K562 (cell line): ENCODE results near the gene RBM15. TPM values are rescaled to one million over a fixed set of nuclear protein-coding genes. Genes with fewer than 3 reads are reported as not detected.

Experiments used
- CBFA2T3 ChIP-seq: fragments of 450-650 bp; IDR thresholded peaks from 2 replicates; pipeline ENCODE4 v1.6.1; 2017
- CC2D1A ChIP-seq: fragments of 450-650 bp; IDR thresholded peaks from 2 replicates; pipeline ENCODE4 v1.6.1; 2017; ENCODE audit warnings: mild to moderate bottlenecking
- E2F6 ChIP-seq, 2 experiments: IDR thresholded peaks; 2 replicates each; pipeline ENCODE4 v1.6.1; 2011; ENCODE audit warnings: borderline replicate concordance in 1 of 2, control low read depth in 1 of 2, low read depth in 1 of 2, low read length in 1 of 2, mild to moderate bottlenecking in 1 of 2, mixed read lengths in 1 of 2, moderate library complexity in 1 of 2; ENCODE audit not compliant: insufficient read depth in 1 of 2, insufficient read length in 1 of 2, poor library complexity in 1 of 2, severe bottlenecking in 1 of 2; ENCODE audit errors: extremely low read depth in 1 of 2
- GATAD2A ChIP-seq: fragments of 450-650 bp; IDR thresholded peaks from 2 replicates; pipeline ENCODE4 v1.6.1; 2017
- KDM2B ChIP-seq: fragments of 250-450 bp; sonication (Bioruptor Pico); IDR thresholded peaks from 2 replicates; pipeline ENCODE4 v1.8.0; 2021; ENCODE audit warnings: mild to moderate bottlenecking, moderate library complexity
- MAFF ChIP-seq: IDR thresholded peaks from 2 replicates; pipeline ENCODE4 v1.6.1; 2012; ENCODE audit warnings: low read length, improper control_type of control experiment
- NR2C1 ChIP-seq, 2 experiments: fragments of 450-650 bp; IDR thresholded peaks; 2 replicates each; pipeline ENCODE4 v1.6.1; 2017; ENCODE audit warnings: mild to moderate bottlenecking in 2 of 2, antibody characterized with exemption in 1 of 2, inconsistent platforms in 1 of 2, missing compliant biosample characterization in 1 of 2, missing genetic modification characterization in 1 of 2
- NR3C1 ChIP-seq: sonication (generic); formaldehyde crosslinking; IDR thresholded peaks from 2 replicates; pipeline ENCODE4 v1.8.1; 2022; ENCODE audit warnings: missing genetic modification reagents
- PKNOX1 ChIP-seq: fragments of 450-650 bp; IDR thresholded peaks from 2 replicates; pipeline ENCODE4 v1.6.1; 2016
- RBM15 ChIP-seq: fragments of 200-400 bp; formaldehyde crosslinking; IDR thresholded peaks from 2 replicates; pipeline ENCODE4 v1.6.1; 2018; ENCODE audit warnings: mild to moderate bottlenecking, low read length, moderate library complexity; ENCODE audit not compliant: insufficient read depth
- RUNX1 ChIP-seq: sonication (generic); IDR thresholded peaks from 2 replicates; pipeline ENCODE4 v1.6.1; 2016; ENCODE audit warnings: antibody characterized with exemption, low read depth
- SLC30A9 ChIP-seq: fragments of 250-450 bp; sonication (Bioruptor Pico); IDR thresholded peaks from 2 replicates; pipeline ENCODE4 v1.8.0; 2022; ENCODE audit warnings: mild to moderate bottlenecking, moderate library complexity
- SNRNP70 ChIP-seq: fragments of 200-400 bp; formaldehyde crosslinking; optimal IDR thresholded peaks from 2 replicates; pipeline ENCODE3; 2017; ENCODE audit warnings: low read depth, low read length
- TEAD2 ChIP-seq: fragments of 450-650 bp; IDR thresholded peaks from 2 replicates; pipeline ENCODE4 v1.6.1; 2016; ENCODE audit warnings: missing genetic modification characterization, control low read depth, missing compliant biosample characterization
- ZNF140 ChIP-seq: fragments of 250-450 bp; sonication (Bioruptor Pico); IDR thresholded peaks from 2 replicates; pipeline ENCODE4 v1.8.0; 2021; ENCODE audit warnings: moderate library complexity, mild to moderate bottlenecking, inconsistent platforms
- ZNF174 ChIP-seq: fragments of 250-450 bp; sonication (Bioruptor Pico); IDR thresholded peaks from 2 replicates; pipeline ENCODE4 v1.4.0; 2020; ENCODE audit warnings: mild to moderate bottlenecking
- ZNF197 ChIP-seq: fragments of 200-800 bp; sonication (Bioruptor generic); IDR thresholded peaks from 2 replicates; pipeline ENCODE4 v1.6.1; 2016; ENCODE audit warnings: low read depth, missing genetic modification characterization, missing compliant biosample characterization
- ZNF518B ChIP-seq: fragments of 250-450 bp; sonication (Bioruptor Pico); IDR thresholded peaks from 2 replicates; pipeline ENCODE4 v1.5.0; 2021; ENCODE audit warnings: mild to moderate bottlenecking, moderate library complexity
- ZNF551 ChIP-seq: fragments of 250-450 bp; sonication (Bioruptor Pico); IDR thresholded peaks from 2 replicates; pipeline ENCODE4 v1.5.0; 2021; ENCODE audit warnings: mild to moderate bottlenecking, moderate library complexity
- ZSCAN29 ChIP-seq: fragments of 450-650 bp; IDR thresholded peaks from 2 replicates; pipeline ENCODE4 v1.6.1; 2017
- polyA plus RNA-seq, 8 experiments: library from polyadenylated mRNA; depleted of rRNA in 4 of 8; stranded (reverse) in 5 of 8; unstranded in 3 of 8; fragments of >200 nt; fragmentation: Nextera tagmentation in 2 of 8; fragmentation: Illumina TruSeq in 1 of 8; extraction: Ambion mirVana in 2 of 8; extraction: Trizol in 1 of 8; gene quantifications; 2 replicates each; pipeline versions ENCODE4 v1.2.1 to v1.2.3, GENCODE V29; 2011 to 2014; ENCODE audit warnings: inconsistent platforms in 1 of 8, missing spikeins in 1 of 8
- total RNA-seq, 7 experiments: library from RNA; depleted of rRNA in 6 of 7; stranded (reverse); fragments of >200 nt in 6 of 7; fragmentation: Illumina TruSeq in 2 of 7; extraction: Trizol in 2 of 7; gene quantifications; 2 replicates each; pipeline versions ENCODE4 v1.2.1 to v1.2.3, GENCODE V29; 2011 to 2021; ENCODE audit warnings: low replicate concordance in 1 of 7
- TF ChIP-seq, protein P1 (sequence below), 2 experiments: fragments of 250-450 bp in 1 of 2; fragments of 450-650 bp in 1 of 2; sonication (Bioruptor Pico) in 1 of 2; IDR thresholded peaks; 2 replicates each; pipeline versions ENCODE4 v1.6.1 to v1.8.0; 2016 to 2021; ENCODE audit warnings: mild to moderate bottlenecking in 2 of 2, moderate library complexity in 2 of 2, missing compliant biosample characterization in 1 of 2, missing genetic modification characterization in 1 of 2
- TF ChIP-seq, protein P2 (sequence below): sonication (generic); formaldehyde crosslinking; IDR thresholded peaks from 2 replicates; pipeline ENCODE4 v1.8.0; 2022; ENCODE audit warnings: mild to moderate bottlenecking, low read depth, missing genetic modification reagents

The RBM15 gene
- total and polyA plus RNA-seq, 9 of the 15 experiments (the other 6 are each of a cell fraction or from before 2014, with no cell fraction given) = 2.4 to 63.4 (median 28.2) TPM

GRCh38 chr1:110338309-110338885 is 780 bp upstream of the RBM15 start (continued):
- peak; percentile 91 for TF ChIP-seq NR2C1 (IDR thresholded peaks at IDR 0.05)
- peak; percentile 94 for TF ChIP-seq NR2C1 (tag; IDR thresholded peaks at IDR 0.05)
- peak; percentile 38 for TF ChIP-seq CBFA2T3
- TF ChIP-seq NR3C1 (CRISPR knock-in tag) = peak; percentile 92
- no peak for TF ChIP-seq TEAD2 (tag)
- no peak for TF ChIP-seq ZSCAN29
- TF ChIP-seq CC2D1A = no peak
- TF ChIP-seq, protein P1, sequence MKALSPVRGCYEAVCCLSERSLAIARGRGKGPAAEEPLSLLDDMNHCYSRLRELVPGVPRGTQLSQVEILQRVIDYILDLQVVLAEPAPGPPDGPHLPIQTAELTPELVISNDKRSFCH (CRISPR knock-in tag; IDR thresholded peaks at IDR 0.05) = no peak
- TF ChIP-seq, protein P1 (tag; IDR thresholded peaks at IDR 0.05) = peak; percentile 76; the same call in 1 of the 2 replicates
- peak; percentile 40; the same call in 1 of the 2 replicates for TF ChIP-seq GATAD2A
- TF ChIP-seq ZNF174 (CRISPR knock-in tag) = no peak
- TF ChIP-seq ZNF518B = no peak
- TF ChIP-seq RBM15 = no peak
- TF ChIP-seq, protein P2, sequence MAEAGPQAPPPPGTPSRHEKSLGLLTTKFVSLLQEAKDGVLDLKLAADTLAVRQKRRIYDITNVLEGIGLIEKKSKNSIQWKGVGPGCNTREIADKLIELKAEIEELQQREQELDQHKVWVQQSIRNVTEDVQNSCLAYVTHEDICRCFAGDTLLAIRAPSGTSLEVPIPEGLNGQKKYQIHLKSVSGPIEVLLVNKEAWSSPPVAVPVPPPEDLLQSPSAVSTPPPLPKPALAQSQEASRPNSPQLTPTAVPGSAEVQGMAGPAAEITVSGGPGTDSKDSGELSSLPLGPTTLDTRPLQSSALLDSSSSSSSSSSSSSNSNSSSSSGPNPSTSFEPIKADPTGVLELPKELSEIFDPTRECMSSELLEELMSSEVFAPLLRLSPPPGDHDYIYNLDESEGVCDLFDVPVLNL = no peak
- peak; percentile 41; the same call in 1 of the 2 replicates for TF ChIP-seq KDM2B (CRISPR knock-in tag)
- no peak for TF ChIP-seq MAFF
- no peak for TF ChIP-seq RUNX1
- TF ChIP-seq SLC30A9 (CRISPR knock-in tag) = no peak
- TF ChIP-seq ZNF197 (CRISPR knock-in tag) = 0 out of 2 replicates have a peak, but pooled peaks have one; percentile 63
- TF ChIP-seq E2F6 (IDR thresholded peaks at IDR 0.05; ENCODE audit: borderline replicate concordance in 1 of 2, extremely low read depth in 1 of 2, insufficient read depth in 1 of 2, insufficient read length in 1 of 2, low read depth in 1 of 2, low read length in 1 of 2, poor library complexity in 1 of 2, severe bottlenecking in 1 of 2) = peak; percentile 98 to 99
- TF ChIP-seq SNRNP70 = no peak
- TF ChIP-seq PKNOX1 = no peak
- TF ChIP-seq ZNF551 = no peak
- TF ChIP-seq ZNF140 (CRISPR knock-in tag) = no peak
